Neural crest cell (in vitro differentiated cells): ENCODE results near the gene SORT1. TPM values are rescaled to one million over a fixed set of nuclear protein-coding genes. Genes with fewer than 3 reads are reported as not detected.

ENCODE experiments used
- DNase-seq: peaks from one replicate; pipeline ENCODE4 v3.0.0; 2021; ENCODE audit warnings: low read depth, mixed read lengths, low spot score
- H3K27ac Mint-ChIP-seq: one replicate; pipeline ENCODE4 v1.8.0; 2021; ENCODE audit warnings: mild to moderate bottlenecking, mixed read lengths; ENCODE audit not compliant: unreplicated experiment
- H3K27me3 Mint-ChIP-seq: 2 replicates; pipeline ENCODE4 v1.8.0; 2021; ENCODE audit warnings: low read depth, mild to moderate bottlenecking, mixed read lengths
- H3K36me3 Mint-ChIP-seq: 2 replicates; pipeline ENCODE4 v1.8.0; 2021; ENCODE audit warnings: low read depth, mild to moderate bottlenecking, mixed read lengths
- H3K4me1 Mint-ChIP-seq: 2 replicates; pipeline ENCODE4 v1.8.0; 2021; ENCODE audit warnings: mixed read lengths
- H3K4me3 Mint-ChIP-seq: one replicate; pipeline ENCODE4 v1.8.0; 2021; ENCODE audit warnings: mild to moderate bottlenecking, mixed read lengths
- H3K9me3 Mint-ChIP-seq: 2 replicates; pipeline ENCODE4 v1.8.0; 2021; ENCODE audit warnings: mixed read lengths
- total RNA-seq: library from RNA; stranded (reverse); gene quantifications from 2 replicates; pipeline ENCODE4 v1.2.1, GENCODE V29; 2021
- TF ChIP-seq, protein P1 (sequence below): fragments of 200-600 bp; sonication (generic); conservative IDR thresholded peaks from 2 replicates; pipeline ENCODE4 v1.5.0; 2021; ENCODE audit warnings: antibody characterized with exemption, mild to moderate bottlenecking

SORT1 gene
- total RNA-seq, 1 donor from 2014 or later = 60.8 TPM

DNA sequence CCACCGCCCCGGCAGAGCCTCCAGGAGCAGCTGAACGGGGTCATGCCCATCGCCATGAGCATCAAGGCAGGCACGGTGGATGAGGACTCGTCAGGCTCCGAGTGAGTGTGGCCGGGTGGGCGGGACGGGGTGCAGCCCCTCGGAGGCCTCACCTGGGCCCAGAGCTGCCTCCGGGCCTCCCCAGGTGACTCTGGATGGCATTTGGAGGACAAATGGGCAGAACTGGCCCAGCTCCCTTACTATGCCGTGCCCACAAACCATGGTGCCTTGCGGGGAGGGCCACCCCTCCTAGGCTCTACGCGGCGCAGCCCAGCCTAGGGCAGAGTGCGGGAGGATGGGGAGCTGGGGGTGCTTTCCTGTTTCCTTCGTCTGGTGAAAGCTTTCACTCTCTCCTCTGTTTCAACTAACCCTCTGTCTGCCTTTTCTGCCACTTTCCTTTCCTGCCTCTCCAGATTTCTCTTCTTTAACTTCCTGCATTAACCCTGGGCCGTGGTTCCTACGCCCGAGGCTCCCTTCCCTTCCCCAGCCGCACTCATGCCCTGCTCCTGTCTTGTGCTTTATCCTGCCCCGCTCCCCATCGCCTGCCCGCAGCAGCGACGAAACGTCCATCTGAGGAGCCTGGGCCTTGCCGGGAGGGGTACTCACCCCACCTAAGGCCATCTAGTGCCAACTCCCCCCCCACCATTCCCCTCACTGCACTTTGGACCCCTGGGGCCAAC is 124.0 kb downstream of the SORT1 start:
- H3K27me3 Mint-ChIP-seq = no peaks in the 10 kb centered on the region
- no peak for DNase-seq
- TF ChIP-seq, protein P1, sequence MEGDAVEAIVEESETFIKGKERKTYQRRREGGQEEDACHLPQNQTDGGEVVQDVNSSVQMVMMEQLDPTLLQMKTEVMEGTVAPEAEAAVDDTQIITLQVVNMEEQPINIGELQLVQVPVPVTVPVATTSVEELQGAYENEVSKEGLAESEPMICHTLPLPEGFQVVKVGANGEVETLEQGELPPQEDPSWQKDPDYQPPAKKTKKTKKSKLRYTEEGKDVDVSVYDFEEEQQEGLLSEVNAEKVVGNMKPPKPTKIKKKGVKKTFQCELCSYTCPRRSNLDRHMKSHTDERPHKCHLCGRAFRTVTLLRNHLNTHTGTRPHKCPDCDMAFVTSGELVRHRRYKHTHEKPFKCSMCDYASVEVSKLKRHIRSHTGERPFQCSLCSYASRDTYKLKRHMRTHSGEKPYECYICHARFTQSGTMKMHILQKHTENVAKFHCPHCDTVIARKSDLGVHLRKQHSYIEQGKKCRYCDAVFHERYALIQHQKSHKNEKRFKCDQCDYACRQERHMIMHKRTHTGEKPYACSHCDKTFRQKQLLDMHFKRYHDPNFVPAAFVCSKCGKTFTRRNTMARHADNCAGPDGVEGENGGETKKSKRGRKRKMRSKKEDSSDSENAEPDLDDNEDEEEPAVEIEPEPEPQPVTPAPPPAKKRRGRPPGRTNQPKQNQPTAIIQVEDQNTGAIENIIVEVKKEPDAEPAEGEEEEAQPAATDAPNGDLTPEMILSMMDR = no peak
- peak overlapping the region; percentile 47 for H3K4me3 Mint-ChIP-seq
- H3K36me3 Mint-ChIP-seq = peaks cover 9% of the 10 kb centered on the region
- H3K9me3 Mint-ChIP-seq = no peaks in the 10 kb centered on the region
- peaks cover 35% of the 10 kb centered on the region for H3K4me1 Mint-ChIP-seq
- peak overlapping the region; percentile 41 for H3K27ac Mint-ChIP-seq

GRCh38 chr1:109272831-109273547 is 124.7 kb downstream of the SORT1 start:
- Mint-ChIP-seq H3K9me3 (no peaks in the 10 kb centered on the region), H3K27me3 (no peaks in the 10 kb centered on the region), H3K4me1 (peaks cover 31% of the 10 kb centered on the region), H3K4me3 (no peak overlapping the region), H3K27ac (no peak overlapping the region), H3K36me3 (peaks cover 9% of the 10 kb centered on the region)
- TF ChIP-seq, protein P1 = no peak
- no peak for DNase-seq

- Mint-ChIP-seq H3K9me3 (no peaks in the 10 kb centered on the region), H3K27ac (no peak overlapping the region), H3K4me3 (peak overlapping the region; percentile 41), H3K27me3 (no peaks in the 10 kb centered on the region), H3K4me1 (peaks cover 28% of the 10 kb centered on the region), H3K36me3 (peaks cover 9% of the 10 kb centered on the region)
- DNase-seq = no peak
- TF ChIP-seq, protein P1 = no peak
These were observed 125.5 kb downstream of the SORT1 start for GRCh38 chr1:109272021-109272799.

GRCh38 chr1:109271458-109271857 is 126.3 kb downstream of the SORT1 start:
- H3K4me1 Mint-ChIP-seq = peaks cover 25% of the 10 kb centered on the region
- peak overlapping the region; percentile 41 for H3K4me3 Mint-ChIP-seq
- H3K9me3 Mint-ChIP-seq = no peaks in the 10 kb centered on the region
- H3K27ac Mint-ChIP-seq = no peak overlapping the region
- no peak for DNase-seq
- H3K27me3 Mint-ChIP-seq = no peaks in the 10 kb centered on the region
- TF ChIP-seq, protein P1 = no peak
- peaks cover 9% of the 10 kb centered on the region for H3K36me3 Mint-ChIP-seq

DNA sequence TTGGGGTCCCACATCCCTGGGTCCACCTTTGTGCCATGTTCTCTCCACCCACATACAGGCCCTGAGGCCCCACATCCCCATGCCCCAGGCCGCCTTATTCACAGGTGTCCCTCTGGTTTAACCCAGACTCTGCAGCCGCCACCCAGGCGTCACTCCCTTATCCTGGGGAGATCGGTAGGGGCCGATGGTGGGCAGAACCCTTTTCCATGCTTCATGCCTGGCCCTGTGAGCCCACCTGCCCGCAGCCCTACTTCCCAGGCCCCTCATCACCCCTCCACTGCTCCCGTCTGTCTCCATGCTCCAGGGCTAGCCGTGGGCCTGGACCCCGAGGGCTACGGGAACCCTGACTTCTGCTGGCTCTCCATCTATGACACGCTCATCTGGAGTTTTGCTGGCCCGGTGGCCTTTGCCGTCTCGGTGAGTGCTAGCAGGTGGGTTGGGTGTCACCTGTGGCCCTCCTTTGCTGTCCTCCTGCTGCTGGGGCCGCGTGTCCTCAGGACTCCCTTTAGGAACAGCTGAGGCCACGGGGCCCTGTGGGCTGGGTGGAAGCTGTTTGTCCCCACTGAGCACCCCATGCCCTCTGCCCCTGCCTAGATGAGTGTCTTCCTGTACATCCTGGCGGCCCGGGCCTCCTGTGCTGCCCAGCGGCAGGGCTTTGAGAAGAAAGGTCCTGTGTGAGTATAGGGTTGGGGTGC is 126.9 kb downstream of the SORT1 start:
- peaks cover 21% of the 10 kb centered on the region for H3K4me1 Mint-ChIP-seq
- no peak overlapping the region for H3K4me3 Mint-ChIP-seq
- peaks cover 9% of the 10 kb centered on the region for H3K36me3 Mint-ChIP-seq
- H3K27ac Mint-ChIP-seq = peak overlapping the region; percentile 95
- no peaks in the 10 kb centered on the region for H3K27me3 Mint-ChIP-seq
- TF ChIP-seq, protein P1 = no peak
- no peak for DNase-seq
- no peaks in the 10 kb centered on the region for H3K9me3 Mint-ChIP-seq
